Osteocyte (in vitro differentiated cells): ENCODE results near the gene ATP6V0C. TPM values are rescaled to one million over a fixed set of nuclear protein-coding genes. Genes with fewer than 3 reads are reported as not detected.

ENCODE experiments used
- DNase-seq: peaks from one replicate; pipeline ENCODE4 v3.0.0; 2021; ENCODE audit warnings: mixed read lengths; ENCODE audit not compliant: unreplicated experiment; ENCODE audit errors: extremely low spot score
- H3K27ac Mint-ChIP-seq: one replicate; pipeline ENCODE4 v1.8.0; 2021; ENCODE audit warnings: mild to moderate bottlenecking, mixed read lengths; ENCODE audit not compliant: unreplicated experiment
- H3K27me3 Mint-ChIP-seq: one replicate; pipeline ENCODE4 v1.8.0; 2021; ENCODE audit warnings: mixed read lengths; ENCODE audit not compliant: unreplicated experiment
- H3K36me3 Mint-ChIP-seq: one replicate; pipeline ENCODE4 v1.8.0; 2021; ENCODE audit warnings: mixed read lengths; ENCODE audit not compliant: unreplicated experiment
- H3K4me1 Mint-ChIP-seq: one replicate; pipeline ENCODE4 v1.8.0; 2021; ENCODE audit warnings: mixed read lengths; ENCODE audit not compliant: unreplicated experiment
- H3K4me3 Mint-ChIP-seq: one replicate; pipeline ENCODE4 v1.8.0; 2021; ENCODE audit warnings: mild to moderate bottlenecking, moderate library complexity, mixed read lengths; ENCODE audit not compliant: unreplicated experiment
- H3K9me3 Mint-ChIP-seq: one replicate; pipeline ENCODE4 v1.8.0; 2021; ENCODE audit warnings: mixed read lengths; ENCODE audit not compliant: unreplicated experiment
- CTCF ChIP-seq: fragments of 200-600 bp; sonication (generic); IDR thresholded peaks from 2 replicates; pipeline ENCODE4 v1.5.0; 2021; ENCODE audit warnings: antibody characterized with exemption, mild to moderate bottlenecking, moderate library complexity
- total RNA-seq: library from RNA; stranded (reverse); gene quantifications from 2 replicates; pipeline ENCODE4 v1.2.1, GENCODE V29; 2021

Gene ATP6V0C
- total RNA-seq, 1 donor from 2014 or later, result 208 TPM

- Mint-ChIP-seq H3K4me3 (no peak overlapping the region), H3K27ac (no peak overlapping the region), H3K36me3 (peaks cover 9% of the 10 kb centered on the region), H3K4me1 (peaks cover 17% of the 10 kb centered on the region), H3K27me3 (no peaks in the 10 kb centered on the region), H3K9me3 (no peaks in the 10 kb centered on the region)
- no peak for DNase-seq
- TF ChIP-seq CTCF, result no peak
Observed at GRCh38 chr16:2497695-2498484, 15.9 kb upstream of the ATP6V0C start.

- Mint-ChIP-seq H3K36me3 (peaks cover 9% of the 10 kb centered on the region), H3K4me3 (no peak overlapping the region), H3K4me1 (peaks cover 18% of the 10 kb centered on the region), H3K27ac (no peak overlapping the region), H3K9me3 (no peaks in the 10 kb centered on the region), H3K27me3 (no peaks in the 10 kb centered on the region)
- no peak for DNase-seq
- no peak for TF ChIP-seq CTCF
Observed at GRCh38 chr16:2498531-2499253, 15.1 kb upstream of the ATP6V0C start.

GRCh38 chr16:2499454-2499853 lies 14.3 kb upstream of the ATP6V0C start:
- Mint-ChIP-seq H3K4me3 (no peak overlapping the region), H3K27ac (no peak overlapping the region), H3K9me3 (no peaks in the 10 kb centered on the region), H3K4me1 (peaks cover 18% of the 10 kb centered on the region), H3K27me3 (no peaks in the 10 kb centered on the region), H3K36me3 (peaks cover 9% of the 10 kb centered on the region)
- no peak for TF ChIP-seq CTCF
- DNase-seq, result no peak

- H3K4me3 Mint-ChIP-seq, result no peak overlapping the region
- TF ChIP-seq CTCF, result no peak
- H3K27me3 Mint-ChIP-seq, result no peaks in the 10 kb centered on the region
- peaks cover 9% of the 10 kb centered on the region for H3K36me3 Mint-ChIP-seq
- H3K9me3 Mint-ChIP-seq, result no peaks in the 10 kb centered on the region
- no peak overlapping the region for H3K27ac Mint-ChIP-seq
- no peak for DNase-seq
- H3K4me1 Mint-ChIP-seq, result peaks cover 18% of the 10 kb centered on the region
Observed at GRCh38 chr16:2499890-2500429, 13.8 kb upstream of the ATP6V0C start.

- H3K4me3 Mint-ChIP-seq, result no peak overlapping the region
- H3K36me3 Mint-ChIP-seq, result peaks cover 9% of the 10 kb centered on the region
- no peaks in the 10 kb centered on the region for H3K9me3 Mint-ChIP-seq
- H3K27ac Mint-ChIP-seq, result no peak overlapping the region
- H3K4me1 Mint-ChIP-seq, result peaks cover 18% of the 10 kb centered on the region
- no peak for TF ChIP-seq CTCF
- DNase-seq, result no peak
- H3K27me3 Mint-ChIP-seq, result no peaks in the 10 kb centered on the region
Observed at GRCh38 chr16:2500430-2500917, 13.3 kb upstream of the ATP6V0C start.
